NCI-H2081 treated with DMSO at 0.1 percent for 48 hours (cell line): Measurements from ENCODE around the gene RANGRF.

Experiments used
- DNase-seq: peaks from one replicate; lab custom pipeline; 2025; lab: John Stamatoyannopoulos, UW

The RANGRF gene

DNA sequence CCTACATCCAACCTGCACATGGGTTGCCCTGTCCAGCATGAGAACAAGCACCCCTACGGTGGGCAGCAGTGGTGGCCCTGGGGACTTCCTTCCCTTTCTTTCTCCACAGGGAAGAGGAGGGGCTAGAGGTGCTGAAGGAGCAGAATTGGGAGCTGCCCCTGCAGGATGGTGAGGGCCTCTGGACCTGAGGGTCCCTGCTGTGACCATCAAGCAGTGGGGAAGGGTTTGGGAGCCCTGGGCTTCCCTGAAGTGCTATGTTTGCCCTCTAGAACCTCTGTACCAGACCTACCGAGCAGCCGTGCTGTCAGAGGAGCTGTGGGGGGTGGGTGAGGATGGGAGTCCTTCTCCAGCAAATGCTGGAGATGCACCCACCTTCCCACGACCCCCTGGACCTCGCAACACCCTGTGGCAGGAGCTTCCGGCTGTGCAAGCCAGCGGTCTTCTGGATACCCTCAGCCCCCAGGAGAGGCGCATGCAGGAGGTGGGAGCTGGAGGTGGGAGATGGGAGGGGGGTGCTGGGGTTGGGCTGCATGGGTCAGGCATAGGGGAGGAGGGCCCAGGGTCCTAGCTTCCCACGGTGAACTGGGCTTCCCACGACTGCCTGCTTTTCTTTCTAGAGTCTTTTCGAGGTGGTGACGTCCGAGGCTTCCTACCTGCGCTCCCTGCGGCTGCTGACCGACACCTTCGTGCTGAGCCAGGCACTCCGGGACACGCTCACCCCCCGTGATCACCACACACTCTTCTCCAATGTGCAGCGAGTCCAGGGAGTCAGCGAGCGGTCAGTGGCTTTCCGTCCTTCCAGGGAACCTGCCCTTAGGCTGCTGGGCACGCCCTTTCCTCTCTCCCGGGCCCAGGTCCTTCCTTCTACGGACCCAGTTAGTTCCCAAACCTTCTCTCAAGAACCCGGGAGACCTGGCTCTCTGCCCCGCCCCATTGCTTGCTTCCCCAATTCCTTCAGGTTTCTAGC is 26.6 kb downstream of the RANGRF start:
- DNase-seq: no peak

DNA sequence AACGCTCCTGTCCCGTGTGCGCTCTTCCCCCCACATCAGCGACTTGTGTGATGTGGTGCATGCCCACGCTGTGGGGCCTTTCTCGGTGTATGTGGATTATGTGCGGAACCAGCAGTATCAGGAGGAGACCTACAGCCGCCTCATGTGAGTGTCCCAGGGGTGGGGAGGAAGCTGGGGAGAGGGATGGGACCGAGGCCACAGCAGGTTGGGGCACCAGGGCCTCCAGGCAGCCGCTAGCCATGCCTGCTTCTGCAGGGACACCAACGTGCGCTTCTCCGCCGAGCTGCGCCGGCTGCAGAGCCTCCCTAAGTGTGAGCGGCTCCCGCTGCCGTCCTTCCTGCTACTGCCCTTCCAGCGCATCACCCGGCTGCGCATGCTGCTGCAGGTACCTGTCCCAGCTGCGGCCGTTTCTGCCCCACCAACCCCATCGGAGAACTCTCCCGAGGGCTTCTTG is 27.3 kb downstream of the RANGRF start:
- DNase-seq: no peak

DNA sequence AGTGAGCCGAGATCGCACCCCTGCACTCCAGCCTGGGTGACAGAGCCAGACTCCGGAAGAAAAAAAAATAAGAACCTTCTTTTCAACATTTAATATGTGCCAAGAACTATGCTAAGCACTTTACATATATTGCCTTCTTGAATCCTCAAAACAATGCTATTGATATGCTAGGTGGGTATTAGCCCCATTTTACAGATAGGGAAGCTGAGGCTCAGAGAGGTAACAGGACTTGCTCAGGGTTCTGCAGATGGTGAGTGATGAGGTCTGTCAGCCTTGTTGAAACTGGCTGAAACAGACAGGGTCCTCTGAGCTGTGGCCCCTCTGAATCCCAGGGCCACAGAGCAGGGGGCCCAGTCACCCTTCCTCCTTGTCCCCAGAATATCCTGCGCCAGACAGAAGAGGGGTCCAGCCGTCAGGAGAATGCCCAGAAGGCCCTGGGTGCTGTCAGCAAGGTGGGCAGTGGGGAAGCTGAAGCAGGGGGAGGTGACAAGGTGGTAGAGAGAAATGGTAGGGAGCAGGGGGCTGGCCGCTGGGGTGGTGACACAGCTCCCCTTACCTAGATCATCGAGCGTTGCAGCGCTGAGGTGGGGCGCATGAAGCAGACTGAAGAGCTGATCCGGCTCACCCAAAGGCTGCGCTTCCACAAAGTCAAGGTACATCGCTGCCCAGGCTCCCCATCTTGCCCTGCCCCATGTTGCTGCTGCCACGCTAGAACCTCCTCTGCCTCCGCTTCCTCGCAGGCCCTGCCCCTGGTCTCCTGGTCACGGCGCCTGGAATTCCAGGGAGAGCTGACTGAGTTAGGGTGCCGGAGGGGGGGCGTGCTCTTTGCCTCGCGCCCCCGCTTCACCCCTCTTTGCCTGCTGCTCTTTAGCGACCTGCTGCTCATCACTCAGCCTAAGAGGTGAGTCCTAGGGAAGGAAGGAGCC is 29.8 kb downstream of the RANGRF start:
- no peak for DNase-seq

DNA sequence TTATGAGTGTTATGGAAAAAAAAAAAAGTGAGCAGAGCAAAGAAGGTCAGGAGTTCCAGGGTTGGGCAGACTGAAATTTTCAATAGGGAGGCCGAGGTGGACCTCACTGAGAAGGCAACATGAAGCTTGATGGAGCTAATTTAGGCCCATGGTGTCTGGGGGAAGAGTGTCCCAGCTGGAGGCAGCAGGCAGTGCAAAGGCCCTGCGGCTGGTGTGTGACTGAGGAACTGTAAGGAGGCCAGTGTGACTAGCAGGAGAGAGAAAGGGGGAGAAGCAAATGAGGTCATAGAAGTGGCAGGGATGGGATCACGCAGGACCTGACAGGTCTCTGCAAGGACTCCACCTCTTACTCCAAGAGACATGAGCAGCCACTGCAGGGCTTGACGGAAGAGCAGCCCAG is 31.8 kb downstream of the RANGRF start:
- DNase-seq: no peak

DNA sequence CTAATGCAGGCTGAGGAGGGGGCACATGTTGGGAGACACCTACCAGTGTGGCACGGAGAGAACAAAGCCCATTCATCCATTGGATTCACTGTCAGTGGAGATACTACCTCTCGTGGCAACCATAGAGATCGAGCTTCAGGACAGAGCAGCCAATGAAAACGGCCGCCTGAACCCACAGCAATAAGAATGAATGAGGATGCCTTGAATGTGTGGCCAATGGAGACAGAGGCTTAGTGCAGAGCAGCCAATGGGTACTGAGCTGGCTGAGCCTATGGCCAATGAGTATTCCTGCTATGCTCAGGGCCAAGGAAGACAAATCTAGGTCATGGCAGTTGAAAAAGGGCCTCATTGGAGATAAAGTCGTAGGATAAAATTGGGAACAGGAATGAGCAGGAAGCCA is 32.5 kb downstream of the RANGRF start:
- DNase-seq: no peak

DNA sequence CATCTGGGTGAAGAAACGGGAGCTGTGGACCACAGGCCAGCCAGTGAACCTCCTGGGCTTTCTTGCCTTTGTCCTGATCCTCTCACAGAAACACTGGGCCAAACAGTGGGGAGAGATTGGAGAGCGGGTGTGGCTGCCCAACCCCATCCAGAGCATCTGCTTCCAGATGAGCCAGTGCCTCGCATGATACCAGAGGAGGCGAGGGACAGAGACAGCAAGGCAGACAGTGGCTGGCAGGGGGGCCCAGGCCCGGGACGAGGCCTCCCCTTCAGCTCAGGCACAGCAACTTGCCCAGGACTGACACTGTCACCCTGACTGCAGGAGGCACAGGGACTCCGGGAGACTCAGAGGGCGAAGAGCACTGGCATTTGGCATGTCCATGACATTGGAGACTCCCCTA is 33.6 kb downstream of the RANGRF start:
- DNase-seq: no peak

DNA sequence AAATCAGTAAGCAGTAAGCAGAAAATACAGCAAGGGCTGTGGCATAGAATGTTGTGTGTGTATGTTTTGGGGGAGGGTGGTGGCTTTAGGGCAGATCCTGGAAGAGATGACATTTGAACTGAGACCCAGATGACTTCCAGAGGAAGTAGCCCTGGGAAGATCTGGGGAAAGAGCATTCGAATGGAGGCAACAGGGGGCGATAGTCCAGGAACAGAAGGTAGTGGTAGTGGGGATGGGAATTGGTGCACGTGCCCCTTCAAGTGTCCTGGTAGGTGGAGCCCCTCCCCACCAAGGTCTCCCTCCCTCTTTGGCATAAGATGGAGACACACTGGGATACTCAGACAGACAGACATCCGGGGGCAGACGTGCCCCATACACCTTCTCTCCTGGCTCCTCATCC is 35.7 kb downstream of the RANGRF start:
- DNase-seq: no peak

DNA sequence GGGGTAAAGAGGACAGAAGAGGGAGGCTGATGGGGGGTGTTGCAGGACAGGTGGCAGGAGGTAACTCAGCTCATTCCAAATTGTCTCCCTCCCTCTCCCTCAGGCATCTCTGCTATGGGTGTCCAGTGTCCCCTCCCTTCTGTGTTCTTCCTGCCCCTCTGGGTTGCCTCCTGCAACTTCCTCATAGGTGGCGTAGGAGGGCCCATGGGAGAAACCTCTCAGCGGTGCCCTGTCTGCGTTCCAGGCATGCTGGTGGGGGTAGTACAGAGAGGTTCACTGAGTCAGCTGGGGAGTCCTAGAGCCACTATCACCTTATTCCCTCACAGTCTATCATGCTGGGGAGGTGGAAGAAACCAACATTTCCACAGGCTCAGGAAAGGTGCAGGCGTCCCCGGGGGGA is 36.5 kb downstream of the RANGRF start:
- DNase-seq: no peak

DNA sequence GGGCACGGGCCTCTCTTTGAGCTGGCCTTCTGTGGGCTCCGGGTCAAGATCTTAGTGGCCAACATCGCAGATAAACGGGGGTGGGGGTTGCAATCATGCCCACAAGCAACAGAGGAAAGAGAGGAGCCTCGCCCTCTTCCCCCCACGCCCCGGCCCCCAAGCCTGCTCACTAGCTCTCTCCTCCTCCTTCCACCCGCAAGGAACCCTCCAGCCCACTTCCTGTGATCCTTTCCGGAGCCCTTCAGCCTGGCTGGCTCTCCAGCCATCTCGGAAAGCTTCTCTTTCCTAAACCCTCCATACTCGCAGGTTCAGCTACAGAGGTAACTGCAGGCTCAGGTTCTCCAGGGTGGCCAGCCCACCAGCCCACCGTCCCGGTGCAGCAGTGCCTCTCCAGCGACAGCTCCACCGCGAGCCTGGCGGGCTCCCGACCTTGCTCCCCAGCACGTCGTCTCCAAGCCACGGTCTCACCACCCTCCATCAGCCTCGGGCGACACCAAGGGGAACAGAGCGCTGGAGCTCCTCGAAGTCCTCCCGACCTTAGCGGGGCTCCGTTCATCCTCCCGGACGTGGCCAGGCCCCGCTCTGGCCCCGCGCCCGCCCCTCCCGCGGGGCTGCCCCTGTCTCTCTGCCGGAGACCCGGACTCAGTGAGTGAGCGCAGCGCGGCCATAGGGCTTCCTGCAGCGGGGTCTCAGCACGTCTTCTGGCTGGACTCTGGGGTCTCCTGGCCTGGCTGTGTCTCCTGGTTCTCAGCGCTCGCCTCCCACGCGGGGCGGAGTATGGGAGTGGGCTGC is 38.2 kb downstream of the RANGRF start:
- DNase-seq: no peak

DNA sequence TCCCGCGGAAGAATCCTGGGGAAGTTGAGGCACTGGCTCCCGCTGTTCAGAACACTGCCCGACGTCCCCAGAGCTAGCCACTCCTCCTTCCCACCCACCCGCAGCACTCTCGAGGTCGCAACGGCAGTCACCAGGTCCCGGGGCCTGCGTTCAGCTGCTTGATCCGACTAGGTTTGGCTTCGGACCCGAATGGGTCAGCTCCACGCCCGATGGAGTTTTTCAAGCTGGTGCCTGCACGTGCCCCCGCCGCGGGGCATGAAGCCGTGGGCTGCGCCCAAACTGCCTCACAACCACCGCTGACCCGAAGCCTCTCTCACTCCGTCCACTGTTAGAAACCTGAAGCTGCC is 38.8 kb downstream of the RANGRF start:
- no peak for DNase-seq

DNA sequence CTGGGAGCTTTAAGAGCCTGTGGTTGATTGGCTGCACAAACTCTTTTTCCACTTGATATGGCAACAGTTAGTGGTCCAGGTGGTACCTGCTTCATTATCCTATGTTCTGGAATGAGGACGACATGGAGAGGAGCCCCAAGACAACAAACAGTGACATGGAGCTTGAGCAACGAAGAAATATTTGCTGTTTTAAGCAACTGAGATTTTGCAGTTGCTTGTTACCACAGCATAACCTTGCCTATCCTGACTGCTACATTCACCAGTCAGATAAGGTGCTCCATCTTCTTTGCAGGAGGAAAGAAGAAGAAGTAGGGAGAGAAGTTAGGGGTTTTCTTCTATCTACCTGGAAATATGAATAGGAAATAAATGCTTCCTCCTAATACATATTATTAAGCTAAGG is 43.7 kb downstream of the RANGRF start:
- DNase-seq: no peak

DNA sequence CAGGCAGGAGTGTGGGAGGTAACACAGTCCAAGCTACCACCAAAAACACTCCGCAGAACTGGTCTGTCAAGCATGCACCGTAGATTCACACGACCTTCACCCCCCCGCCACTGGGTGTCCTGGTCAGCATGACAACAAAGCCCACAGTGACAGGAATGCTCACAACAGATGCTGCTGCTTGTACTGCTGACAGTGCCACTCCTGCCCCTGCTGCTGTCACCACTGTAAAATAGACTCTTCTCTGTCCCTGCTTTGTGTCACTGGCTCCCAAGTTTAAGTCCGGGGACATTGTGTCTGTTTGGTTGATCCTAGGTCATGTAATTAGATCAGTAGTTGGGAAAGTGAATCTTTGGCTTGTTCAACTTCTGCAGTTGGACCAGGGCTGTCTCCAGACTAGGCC is 44.2 kb downstream of the RANGRF start:
- DNase-seq: no peak

DNA sequence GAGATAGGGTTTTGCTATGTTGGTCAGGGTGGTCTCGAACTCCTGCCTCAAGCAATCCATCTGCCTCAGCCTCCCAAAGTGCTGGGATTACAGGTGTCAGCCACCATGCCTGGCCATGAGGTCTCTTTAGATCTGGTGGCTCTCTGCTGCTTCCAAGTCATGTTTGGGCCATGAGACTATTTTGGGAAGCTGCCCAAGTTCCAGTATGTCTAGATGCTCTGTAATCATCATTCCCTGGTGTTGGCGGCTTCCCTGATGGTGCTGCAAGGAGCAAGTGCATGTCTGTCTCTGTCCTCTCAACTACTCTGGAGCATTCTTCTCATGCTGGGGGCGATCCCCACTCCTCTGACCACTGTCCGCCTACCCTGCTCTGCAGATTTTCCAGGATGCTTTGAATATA is 44.8 kb downstream of the RANGRF start:
- DNase-seq: no peak

DNA sequence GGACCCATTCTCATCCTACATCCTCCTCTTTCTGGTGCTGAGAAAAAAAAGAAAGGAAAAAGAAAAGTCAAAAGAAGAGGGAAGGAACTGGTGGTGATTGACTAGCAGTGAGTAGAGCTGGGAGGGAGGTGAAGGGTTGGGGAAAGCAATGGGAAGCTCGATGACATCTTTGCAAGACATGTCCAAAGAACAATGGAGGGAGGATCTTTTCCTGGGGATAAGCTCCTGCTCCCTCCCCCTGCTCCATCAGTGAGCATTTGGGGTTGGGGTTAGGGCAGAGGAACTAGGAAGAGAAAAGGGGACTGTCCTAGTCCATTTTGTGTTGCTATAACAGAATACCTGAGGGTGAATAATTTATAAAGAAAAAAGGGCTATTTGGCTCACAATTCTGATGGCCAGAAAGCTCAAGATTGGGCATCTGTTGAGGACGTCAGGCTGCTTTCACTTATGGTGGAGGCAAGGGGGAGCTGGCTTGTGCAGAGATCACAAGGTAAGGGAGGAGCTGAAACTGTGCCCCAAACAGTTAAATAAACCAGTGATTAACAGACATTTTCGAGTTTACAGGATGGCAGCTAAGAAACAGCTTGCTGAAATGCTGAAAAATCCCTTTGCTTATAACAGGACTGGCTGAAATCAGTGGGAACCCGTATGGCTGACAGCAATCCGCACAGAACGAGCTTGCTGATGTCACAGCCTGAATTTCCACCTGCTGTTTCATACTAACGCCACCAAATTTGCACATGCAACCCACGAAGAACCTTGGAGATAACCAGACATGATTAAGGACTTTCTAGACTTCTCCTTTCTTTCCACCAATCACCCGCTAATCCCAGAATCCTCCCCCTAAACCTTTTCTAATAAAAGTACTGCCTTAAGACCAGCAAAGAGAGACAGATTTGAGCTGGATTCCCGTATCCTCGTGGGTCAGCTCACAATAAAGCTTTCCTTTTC is 49.6 kb downstream of the RANGRF start:
- no peak for DNase-seq

DNA sequence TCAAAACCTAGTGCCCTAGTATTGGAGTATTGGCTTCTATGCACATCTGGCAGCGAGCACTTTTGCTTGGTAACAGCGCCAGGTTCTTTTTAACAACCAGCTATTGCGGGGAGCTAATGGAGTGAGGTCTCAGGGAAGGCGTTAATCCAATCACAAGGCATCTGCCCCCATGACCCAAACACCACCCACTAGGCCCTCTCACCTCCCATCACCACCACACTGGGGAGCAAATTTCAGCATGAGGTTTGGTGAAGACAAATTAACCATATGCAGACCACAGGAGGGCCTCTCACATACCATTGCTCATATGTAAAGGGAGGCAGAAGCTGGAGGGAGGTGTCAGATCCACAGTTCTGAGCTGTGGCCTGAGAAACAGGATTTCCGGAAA is 50.3 kb downstream of the RANGRF start:
- no peak for DNase-seq

DNA sequence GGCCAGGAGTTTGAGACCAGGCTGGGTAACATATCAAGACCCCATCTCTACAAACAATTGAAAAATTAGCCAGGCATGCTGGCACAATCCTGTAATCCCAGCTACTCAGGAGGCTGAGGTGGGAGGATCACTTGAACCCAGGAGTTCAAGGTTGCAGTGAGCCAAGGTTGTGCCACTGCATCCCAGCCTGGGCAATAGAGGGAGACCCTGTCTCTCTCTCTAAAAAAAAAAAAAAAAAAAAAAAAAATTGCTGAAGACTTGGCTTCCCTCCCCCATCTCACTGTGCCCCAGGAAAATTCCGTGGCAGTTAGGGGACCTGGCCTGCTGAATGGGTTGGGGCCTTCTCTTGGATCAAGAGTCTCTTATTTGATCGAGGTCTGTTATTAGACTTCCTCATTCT is 51.1 kb downstream of the RANGRF start, which contains the start of gene ODF4:
TSS of gene ODF4 (plus strand) at position 301 of the 400 bp plus-strand sequence. CDS start 212 bp downstream, outside the sequence.
- DNase-seq: no peak
